GM18505 (cell line): ENCODE data around the gene SLC35A5.

ENCODE experiments used
- ATAC-seq: cut with Tn5 transposase; IDR thresholded peaks from one replicate; pipeline ENCODE4 v1.9.1; 2021; ENCODE audit not compliant: unreplicated experiment
- POLR2A ChIP-seq: IDR thresholded peaks from 4 replicates; pipeline ENCODE4 v1.6.1; 2011; ENCODE audit warnings: borderline replicate concordance; ENCODE audit not compliant: insufficient read depth, insufficient read length; ENCODE audit errors: extremely low read depth

SLC35A5 gene

DNA sequence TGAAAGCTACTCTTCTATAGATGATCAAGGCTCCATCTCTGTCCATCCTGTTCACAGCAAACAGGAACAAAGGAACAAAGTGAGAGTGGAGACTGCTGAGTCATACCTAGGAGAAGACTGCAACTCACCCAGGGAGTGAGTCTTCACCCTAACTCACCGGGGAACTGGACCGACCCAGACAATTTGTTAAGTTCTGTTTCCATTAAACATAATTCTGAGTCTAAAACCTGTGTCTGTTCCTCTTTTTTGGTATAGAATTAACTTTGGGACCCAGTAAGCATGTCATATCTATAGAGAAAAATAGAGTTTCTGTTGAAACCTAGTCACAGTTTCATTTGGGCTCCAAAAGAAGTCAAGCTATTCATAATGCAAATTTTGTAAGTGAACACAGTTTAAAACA is 57.5 kb downstream of the SLC35A5 start:
- TF ChIP-seq POLR2A = no peak
- peak; percentile 55 for ATAC-seq

- ATAC-seq = no peak
- no peak for TF ChIP-seq POLR2A
These were observed 61.4 kb downstream of the SLC35A5 start for GRCh38 chr3:112623213-112623612.

DNA sequence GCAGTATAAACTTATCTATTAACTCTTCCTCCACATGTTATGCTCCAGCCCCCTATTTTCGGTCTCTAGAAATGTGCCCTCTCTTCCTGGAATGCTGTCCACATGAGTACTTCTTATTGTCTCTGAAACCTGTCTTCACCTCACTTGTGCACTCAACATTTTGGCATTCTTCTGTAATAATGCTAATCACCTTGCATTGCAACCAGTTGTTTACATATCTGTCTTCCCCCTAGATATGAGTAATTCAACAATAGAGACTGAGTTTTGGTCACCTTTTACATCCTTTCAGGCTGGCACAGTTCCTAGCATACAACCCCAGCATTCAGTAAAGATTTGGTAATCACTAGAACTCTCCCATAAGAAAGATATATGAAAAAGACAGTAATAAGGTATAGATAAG is 61.9 kb downstream of the SLC35A5 start:
- TF ChIP-seq POLR2A = no peak
- ATAC-seq = no peak

GRCh38 chr3:112627419-112627818 is 65.6 kb downstream of the SLC35A5 start:
- no peak for TF ChIP-seq POLR2A
- no peak for ATAC-seq

DNA sequence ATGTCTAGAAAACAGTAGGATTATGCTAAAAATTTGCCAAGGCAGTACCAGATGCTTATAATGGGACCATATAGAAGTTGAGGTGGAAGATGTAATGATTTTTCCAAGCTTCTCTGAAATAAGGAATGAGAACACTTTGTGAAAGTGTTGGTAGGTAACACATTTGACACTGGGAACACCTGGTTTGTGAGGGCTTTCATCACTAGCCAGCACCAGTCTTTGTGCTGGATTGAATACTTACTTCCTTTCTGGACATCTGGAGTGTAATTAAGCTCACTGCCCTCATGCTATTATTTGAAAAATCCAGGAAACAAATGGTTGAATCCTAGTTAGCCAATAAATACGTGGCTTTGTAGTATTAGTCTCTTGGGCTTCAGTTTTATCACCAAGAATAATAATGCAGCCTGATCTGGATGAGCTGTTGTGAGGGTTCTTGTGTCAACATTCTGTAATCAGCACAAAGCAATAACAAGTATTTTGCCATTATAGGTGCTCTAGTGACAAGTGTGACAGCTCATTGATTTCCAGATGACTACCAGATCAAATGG is 66.1 kb downstream of the SLC35A5 start:
- TF ChIP-seq POLR2A = no peak
- no peak for ATAC-seq

GRCh38 chr3:112629425-112629824 is 67.6 kb downstream of the SLC35A5 start:
- no peak for ATAC-seq
- no peak for TF ChIP-seq POLR2A

GRCh38 chr3:112631257-112631656 is 69.4 kb downstream of the SLC35A5 start:
- no peak for TF ChIP-seq POLR2A
- ATAC-seq = no peak

GRCh38 chr3:112632596-112632995 is 70.8 kb downstream of the SLC35A5 start:
- ATAC-seq = no peak
- TF ChIP-seq POLR2A = no peak

GRCh38 chr3:112633191-112633590 is 71.3 kb downstream of the SLC35A5 start:
- no peak for ATAC-seq
- no peak for TF ChIP-seq POLR2A

- no peak for ATAC-seq
- no peak for TF ChIP-seq POLR2A
These were observed 71.9 kb downstream of the SLC35A5 start for GRCh38 chr3:112633757-112634156.

DNA sequence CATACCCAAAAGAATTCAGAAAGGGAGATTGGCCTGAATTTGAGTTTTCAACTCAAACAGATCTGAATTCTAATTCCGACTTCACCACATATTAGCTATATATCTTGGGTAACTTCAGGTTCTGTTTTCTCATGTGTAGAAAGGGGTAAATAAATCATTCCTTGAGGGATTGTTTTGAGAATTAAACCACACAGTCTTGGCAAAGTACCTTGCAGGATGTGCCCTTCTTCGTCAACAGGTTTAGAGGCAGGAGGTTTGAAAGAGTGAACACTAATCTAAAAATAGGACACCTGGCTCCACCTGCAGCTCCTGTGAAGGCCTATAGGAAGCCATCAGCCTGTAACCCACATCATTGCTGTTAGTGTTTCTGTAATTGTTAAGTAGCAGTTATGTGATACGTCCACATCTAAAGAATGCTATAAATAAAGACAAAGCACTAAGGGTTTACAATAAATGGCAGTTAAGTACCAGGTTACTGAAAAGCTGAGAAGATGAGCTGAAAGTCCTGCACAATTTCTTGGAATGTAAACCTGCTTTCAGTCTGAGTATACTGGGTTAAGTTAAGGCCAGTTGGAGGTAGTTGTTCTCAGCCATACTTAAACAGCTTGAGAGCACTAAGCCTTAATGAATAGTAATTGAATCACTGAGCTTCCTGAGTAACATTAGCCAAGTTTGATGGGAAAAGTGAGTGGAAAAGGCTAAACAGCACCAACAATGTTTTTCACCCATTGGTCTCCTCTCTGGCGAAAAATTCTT is 73.1 kb downstream of the SLC35A5 start:
- no peak for ATAC-seq
- no peak for TF ChIP-seq POLR2A
